GM23338 (cell line): ENCODE results near the gene KRT9. TPM values are rescaled to one million over a fixed set of nuclear protein-coding genes. Genes with fewer than 3 reads are reported as not detected.

Experiments
- ATAC-seq: fragments of 200-7000 bp; cut with Tn5 transposase; 3 replicates; pipeline ENCODE4 v1.9.1; 2020
- DNase-seq: peaks from one replicate; pipeline ENCODE4 v3.0.0-alpha.2; 2015; ENCODE audit warnings: low spot score
- H2AFZ ChIP-seq: fragments of 200-600 bp; sonication (generic); 2 replicates; pipeline ENCODE4 v1.8.0; 2016; ENCODE audit warnings: antibody characterized with exemption, mild to moderate bottlenecking, moderate library complexity
- H3F3A ChIP-seq: fragments of 200-600 bp; sonication (generic); replicated peaks from 2 replicates; pipeline ENCODE4 v1.8.0; 2017; ENCODE audit warnings: antibody characterized with exemption, mixed run types, low read depth
- H3K27ac ChIP-seq: fragments of 200-600 bp; sonication (generic); 2 replicates; pipeline ENCODE4 v1.6.1; 2016; ENCODE audit warnings: low read depth
- H3K27me3 ChIP-seq: fragments of 200-600 bp; sonication (generic); 2 replicates; pipeline ENCODE4 v1.8.0; 2016; ENCODE audit warnings: mild to moderate bottlenecking, mixed run types, moderate library complexity; ENCODE audit not compliant: insufficient read depth
- H3K36me3 ChIP-seq: fragments of 200-600 bp; sonication (generic); 2 replicates; pipeline ENCODE4 v1.8.0; 2016; ENCODE audit warnings: mild to moderate bottlenecking; ENCODE audit not compliant: insufficient read depth
- H3K4me1 ChIP-seq: fragments of 200-600 bp; sonication (generic); 2 replicates; pipeline ENCODE4 v1.8.0; 2016; ENCODE audit warnings: mild to moderate bottlenecking, moderate library complexity; ENCODE audit not compliant: insufficient read depth
- H3K4me2 ChIP-seq: fragments of 200-600 bp; sonication (generic); 2 replicates; pipeline ENCODE4 v1.7.1; 2017; ENCODE audit warnings: mixed run types
- H3K4me3 ChIP-seq: fragments of 200-600 bp; sonication (generic); 2 replicates; pipeline ENCODE4 v1.6.1; 2016; ENCODE audit warnings: mixed run types
- H3K79me2 ChIP-seq: fragments of 200-600 bp; sonication (generic); replicated peaks from 2 replicates; pipeline ENCODE4 v1.8.0; 2017; ENCODE audit warnings: mild to moderate bottlenecking; ENCODE audit not compliant: insufficient read depth
- H3K9me2 ChIP-seq: fragments of 200-600 bp; sonication (generic); 2 replicates; pipeline ENCODE4 v1.8.0; 2017; ENCODE audit not compliant: insufficient read depth
- H4K20me1 ChIP-seq: fragments of 200-600 bp; sonication (generic); replicated peaks from 2 replicates; pipeline ENCODE4 v1.8.0; 2017; ENCODE audit warnings: mild to moderate bottlenecking; ENCODE audit not compliant: insufficient read depth
- H3K27ac Mint-ChIP-seq: 2 replicates; pipeline ENCODE4 v1.8.0; 2020; ENCODE audit warnings: inconsistent platforms, mild to moderate bottlenecking, moderate library complexity, mixed read lengths
- H3K27me3 Mint-ChIP-seq: 3 replicates; pipeline ENCODE4 v1.8.0; 2022; ENCODE audit warnings: low read depth, mild to moderate bottlenecking, moderate library complexity, mixed read lengths, inconsistent platforms; ENCODE audit not compliant: insufficient read depth, poor library complexity
- H3K36me3 Mint-ChIP-seq: 3 replicates; pipeline ENCODE4 v1.8.0; 2021; ENCODE audit warnings: low read depth, mild to moderate bottlenecking, inconsistent platforms, moderate library complexity, mixed read lengths
- H3K4me1 Mint-ChIP-seq: 3 replicates; pipeline ENCODE4 v1.8.0; 2020; ENCODE audit warnings: mild to moderate bottlenecking, inconsistent platforms, mixed read lengths
- H3K4me3 Mint-ChIP-seq: 3 replicates; pipeline ENCODE4 v1.8.0; 2021; ENCODE audit warnings: moderate library complexity, mild to moderate bottlenecking, inconsistent platforms, mixed read lengths
- H3K9me3 Mint-ChIP-seq: 3 replicates; pipeline ENCODE4 v1.8.0; 2020; ENCODE audit warnings: moderate library complexity, mild to moderate bottlenecking, inconsistent platforms, mixed read lengths
- CREB1 ChIP-seq: fragments of 250-450 bp; sonication (Bioruptor Pico); IDR thresholded peaks from 2 replicates; pipeline ENCODE4 v1.5.0; 2020; ENCODE audit warnings: low read depth, mild to moderate bottlenecking, moderate library complexity
- CTCF ChIP-seq, 2 experiments: fragments of 200-600 bp in 1 of 2; sonication (generic) in 1 of 2; conservative IDR thresholded peaks; 2 replicates each; pipeline versions ENCODE4 v1.5.1 to v1.6.1; 2016 to 2017; ENCODE audit warnings: antibody characterized with exemption in 2 of 2, low read depth in 2 of 2, mild to moderate bottlenecking in 2 of 2, moderate library complexity in 1 of 2
- ETS1 ChIP-seq: IDR thresholded peaks from 2 replicates; pipeline ENCODE4 v1.6.1; 2016; ENCODE audit warnings: antibody characterized with exemption
- EZH2 ChIP-seq: fragments of 200-600 bp; sonication (generic); IDR thresholded peaks from one replicate; pipeline ENCODE4 v1.8.0; 2017; ENCODE audit warnings: antibody characterized with exemption, mild to moderate bottlenecking, low read depth; ENCODE audit not compliant: unreplicated experiment
- EZH2phosphoT487 ChIP-seq: fragments of 200-600 bp; sonication (generic); IDR thresholded peaks from one replicate; pipeline ENCODE4 v1.8.1; 2018; ENCODE audit warnings: antibody characterized with exemption; ENCODE audit not compliant: unreplicated experiment
- JUNB ChIP-seq: IDR thresholded peaks from one replicate; pipeline ENCODE4 v1.6.1; 2016; ENCODE audit warnings: antibody characterized with exemption; ENCODE audit not compliant: unreplicated experiment
- NANOG ChIP-seq: IDR thresholded peaks from 2 replicates; pipeline ENCODE4 v1.6.1; 2016; ENCODE audit warnings: antibody characterized with exemption, borderline replicate concordance
- POLR2AphosphoS5 ChIP-seq: IDR thresholded peaks from 2 replicates; pipeline ENCODE4 v1.6.1; 2016; ENCODE audit warnings: antibody characterized with exemption, low read depth
- REST ChIP-seq: IDR thresholded peaks from one replicate; pipeline ENCODE4 v1.6.1; 2018; ENCODE audit warnings: antibody characterized with exemption; ENCODE audit not compliant: unreplicated experiment
- STAT1 ChIP-seq: IDR thresholded peaks from one replicate; pipeline ENCODE4 v1.6.1; 2016; ENCODE audit warnings: antibody characterized with exemption; ENCODE audit not compliant: unreplicated experiment
- ZNF114 ChIP-seq: fragments of 250-450 bp; sonication (Bioruptor Pico); IDR thresholded peaks from 2 replicates; pipeline ENCODE4 v1.5.0; 2020; ENCODE audit warnings: mild to moderate bottlenecking, moderate library complexity
- ZNF331 ChIP-seq: fragments of 250-450 bp; sonication (Bioruptor Pico); IDR thresholded peaks from 2 replicates; pipeline ENCODE4 v1.5.0; 2020; ENCODE audit warnings: low read depth, mild to moderate bottlenecking, moderate library complexity
- ZNF462 ChIP-seq: fragments of 250-450 bp; sonication (Bioruptor Pico); IDR thresholded peaks from 2 replicates; pipeline ENCODE4 v1.5.0; 2020; ENCODE audit warnings: mild to moderate bottlenecking, moderate library complexity
- polyA plus RNA-seq: library from polyadenylated mRNA; unstranded; fragments of >200 nt; fragmentation: Nextera tagmentation; extraction: Ambion mirVana; gene quantifications from 2 replicates; pipeline ENCODE4 v1.2.1, GENCODE V29; 2016
- total RNA-seq: library from RNA; depleted of rRNA; stranded (reverse); fragments of >200 nt; shearing (Covaris generic); gene quantifications from 2 replicates; pipeline ENCODE4 v1.2.3, GENCODE V29; 2014

The KRT9 gene
- total and polyA plus RNA-seq, 2 experiments from 2014 or later, result not detected

- H3K27me3 Mint-ChIP-seq, result peaks cover 20% of the 10 kb centered on the region
- H3K4me1 Mint-ChIP-seq, result peaks cover 21% of the 10 kb centered on the region
- Histone ChIP-seq H3K4me1 (peaks cover 12% of the 10 kb centered on the region; the same call in 1 of the 2 replicates), H3K27me3 (no peaks in the 10 kb centered on the region), H3K79me2 (no peaks in the 10 kb centered on the region), H3K9me2 (no peaks in the 10 kb centered on the region), H2AFZ (no peak overlapping the region), H3K4me3 (no peak overlapping the region), H4K20me1 (no peaks in the 10 kb centered on the region), H3K27ac (no peak overlapping the region), H3F3A (0 out of 2 replicates have a peak, but pooled peaks cover 4% of the 10 kb centered on the region), H3K4me2 (no peak overlapping the region), H3K36me3 (0 out of 2 replicates have a peak, but pooled peaks cover under 1% of the 10 kb centered on the region)
- TF ChIP-seq NANOG (no peak), REST (no peak), ETS1 (no peak), POLR2AphosphoS5 (no peak), JUNB (no peak), EZH2phosphoT487 (no peak), ZNF114 (CRISPR knock-in tag) (no peak), STAT1 (no peak), EZH2 (no peak), ZNF462 (CRISPR knock-in tag) (no peak), CTCF (conservative IDR thresholded peaks at IDR 0.05; ENCODE audit: low read depth in 2 of 2) (no peak), ZNF331 (no peak), CREB1 (CRISPR knock-in tag) (no peak)
- DNase-seq (no peak), ATAC-seq (no peak)
- H3K27ac Mint-ChIP-seq, result no peak overlapping the region
- H3K36me3 Mint-ChIP-seq, result peaks cover 4% of the 10 kb centered on the region
- no peaks in the 10 kb centered on the region for H3K9me3 Mint-ChIP-seq
- H3K4me3 Mint-ChIP-seq, result no peak overlapping the region
These were observed 53.8 kb downstream of the KRT9 start for GRCh38 chr17:41518031-41518430.
